Activated CD8-positive, alpha-beta memory T cell treated with anti-CD3 and anti-CD28 coated beads, Interleukin-2, amount 50 U/mL, for 1 hour (primary cell): ENCODE data around the gene RBBP6.
"Not testable (repeated sequence)": the region's sequence is repeated elsewhere in the genome, so short reads cannot be mapped to it uniquely, and the experiment has no call there.

Experiments used
- DNase-seq: peaks from one replicate; pipeline ENCODE4 v3.0.0-alpha.2; 2020; ENCODE audit errors: extremely low read depth

Gene RBBP6

DNA sequence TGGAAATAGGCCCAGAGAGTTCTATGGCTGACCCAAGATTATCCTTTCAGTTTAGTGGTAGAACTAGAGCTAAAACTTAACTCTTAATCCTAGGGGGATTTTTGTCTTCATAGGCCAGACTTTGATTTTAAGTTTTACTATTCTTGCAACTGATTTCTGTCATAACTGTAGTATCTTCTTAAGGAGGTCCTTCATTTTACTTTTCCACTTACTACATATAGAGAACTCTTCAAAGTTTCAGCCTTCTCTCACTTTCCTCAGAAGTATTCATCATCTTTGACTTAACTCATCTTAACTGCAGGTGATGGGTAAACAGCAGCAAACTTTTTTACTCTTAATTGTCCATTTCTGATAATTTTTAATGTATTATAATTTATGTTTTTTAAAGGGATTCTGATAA is 23.4 kb downstream of the RBBP6 start:
- DNase-seq = no peak

DNA sequence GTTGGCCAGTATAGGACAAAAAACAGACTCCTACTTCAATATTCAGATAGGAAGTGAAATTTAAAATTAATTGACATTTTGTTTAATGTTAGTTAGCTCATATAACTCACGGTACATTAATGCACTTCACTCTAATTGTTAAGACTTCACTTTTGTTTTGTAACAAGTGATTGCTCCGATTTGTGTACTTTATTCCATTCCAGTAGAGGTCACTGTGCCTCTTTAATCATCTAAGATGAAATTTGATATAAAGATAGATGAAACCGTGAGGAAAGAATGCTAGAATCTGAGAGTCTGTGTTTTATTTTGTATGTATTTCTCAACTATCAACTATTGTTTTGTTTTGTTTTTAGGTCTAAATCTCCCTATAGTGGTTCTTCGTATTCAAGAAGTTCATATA is 29.0 kb downstream of the RBBP6 start:
- no peak for DNase-seq

- no peak for DNase-seq
Observed at GRCh38 chr16:24571096-24571495, 31.7 kb downstream of the RBBP6 start.

- DNase-seq = no peak
Observed at GRCh38 chr16:24572069-24572468, 32.7 kb downstream of the RBBP6 start.

DNA sequence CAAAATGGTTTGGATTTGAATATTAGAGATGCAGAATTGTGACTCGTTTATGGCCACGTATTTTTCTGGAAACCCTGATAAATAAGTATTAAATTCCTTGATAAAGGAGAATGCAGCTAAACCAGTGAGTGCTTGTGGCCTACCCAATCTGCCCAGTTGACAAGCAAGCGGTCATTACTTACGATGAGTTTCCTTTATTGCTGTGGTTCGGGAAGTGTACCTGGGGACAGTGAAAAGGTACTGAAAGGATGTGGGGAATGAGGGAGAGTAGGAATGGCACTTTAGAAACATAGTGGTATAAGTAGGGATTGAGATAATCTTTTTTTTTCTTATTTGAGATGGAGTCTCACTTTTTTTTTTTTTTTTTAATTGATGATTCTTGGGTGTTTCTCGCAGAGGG is 33.8 kb downstream of the RBBP6 start:
- DNase-seq = no peak

DNA sequence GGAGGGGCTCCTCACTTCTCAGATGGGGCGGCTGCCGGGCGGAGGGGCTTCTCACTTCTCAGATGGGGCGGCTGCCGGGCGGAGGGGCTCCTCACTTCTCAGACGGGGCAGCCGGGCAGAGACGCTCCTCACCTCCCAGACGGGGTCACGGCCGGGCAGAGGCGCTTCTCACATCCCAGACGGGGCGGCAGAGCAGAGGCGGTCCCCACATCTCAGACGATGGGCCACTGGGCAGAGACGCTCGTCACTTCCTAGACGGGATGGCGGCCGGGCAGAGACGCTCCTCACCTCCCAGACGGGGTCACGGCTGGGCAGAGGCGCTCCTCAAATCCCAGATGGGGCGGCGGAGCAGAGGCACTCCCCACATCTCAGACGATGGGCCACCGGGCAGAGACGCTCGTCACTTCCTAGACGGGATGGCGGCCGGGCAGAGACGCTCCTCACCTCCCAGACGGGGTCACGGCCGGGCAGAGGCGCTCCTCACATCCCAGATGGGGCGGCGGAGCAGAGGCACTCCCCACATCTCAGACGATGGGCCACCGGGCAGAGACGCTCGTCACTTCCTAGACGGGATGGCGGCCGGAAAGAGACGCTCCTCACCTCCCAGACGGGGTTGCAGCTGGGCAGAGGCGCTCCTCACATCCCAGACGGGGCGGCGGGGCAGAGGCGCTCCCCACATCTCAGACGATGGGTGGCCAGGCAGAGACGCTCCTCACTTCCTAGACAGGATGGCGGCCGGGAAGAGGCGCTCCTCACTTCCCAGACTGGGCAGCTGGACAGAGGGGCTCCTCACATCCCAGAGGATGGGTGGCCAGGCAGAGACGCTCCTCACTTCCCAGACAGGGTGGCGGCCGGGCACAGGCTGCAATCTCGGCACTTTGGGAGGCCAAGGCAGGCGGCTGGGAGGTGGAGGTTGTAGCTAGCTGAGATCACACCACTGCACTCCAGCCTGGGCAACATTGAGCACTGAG is 35.4 kb downstream of the RBBP6 start:
- not testable (repeated sequence) for DNase-seq

DNA sequence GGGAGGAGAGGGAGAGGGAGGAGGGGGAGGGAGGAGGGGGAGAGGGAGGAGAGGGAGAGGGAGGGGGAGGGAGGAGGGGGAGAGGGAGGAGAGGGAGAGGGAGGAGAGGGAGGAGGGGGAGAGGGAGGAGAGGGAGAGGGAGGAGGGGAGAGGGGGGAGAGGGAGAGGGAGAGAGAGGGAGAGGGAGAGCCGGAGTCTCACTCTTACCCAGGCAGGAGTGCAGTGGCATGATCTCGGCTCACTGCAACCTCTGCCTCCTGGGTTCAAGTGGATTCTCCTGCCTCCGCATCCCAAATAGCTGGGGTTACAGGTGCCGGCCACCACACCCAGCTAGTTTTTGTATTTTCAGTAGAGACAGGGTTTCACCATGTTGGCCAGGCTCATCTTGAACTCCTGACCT is 36.4 kb downstream of the RBBP6 start:
- DNase-seq = not testable (repeated sequence)

GRCh38 chr16:24577167-24577566 is 37.8 kb downstream of the RBBP6 start:
- DNase-seq = no peak

DNA sequence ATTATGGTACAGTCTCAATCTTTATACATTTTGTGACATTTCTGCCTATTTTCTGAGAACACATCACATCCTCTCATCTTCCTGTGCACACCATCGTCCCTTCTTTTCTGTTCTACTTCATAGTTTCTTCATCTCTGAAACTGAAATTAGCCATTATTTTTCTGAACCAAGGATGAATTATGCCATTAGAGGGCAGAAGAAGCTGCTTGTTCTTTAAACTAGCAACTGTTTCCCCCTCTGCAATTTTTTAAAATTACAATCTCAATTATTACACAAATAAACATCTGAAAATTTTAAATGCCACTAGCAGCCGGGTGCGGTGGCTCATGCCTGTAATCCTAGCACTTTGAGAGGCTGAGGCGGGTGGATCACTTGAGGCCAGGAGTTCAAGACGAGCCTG is 41.3 kb downstream of the RBBP6 start:
- DNase-seq = no peak

GRCh38 chr16:24583494-24583893 is 44.1 kb downstream of the RBBP6 start:
- no peak for DNase-seq

DNA sequence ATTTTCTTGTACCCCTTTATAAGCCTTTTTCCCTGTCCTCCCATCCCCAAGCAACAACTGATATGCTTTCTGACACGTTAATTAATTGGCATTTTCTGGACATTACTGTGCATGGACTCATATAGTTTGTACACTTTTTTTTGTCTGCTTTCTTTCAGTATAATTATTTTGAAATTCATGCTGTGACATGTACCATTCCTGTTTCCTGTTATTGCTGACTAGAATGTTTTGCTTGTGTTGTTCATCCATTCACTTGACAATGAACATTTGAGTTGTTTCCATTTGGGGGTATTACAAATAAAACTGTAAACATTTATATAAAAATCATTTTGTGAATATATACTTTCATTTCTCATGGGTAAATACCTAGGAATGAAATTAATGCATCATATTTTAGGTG is 50.6 kb downstream of the RBBP6 start:
- no peak for DNase-seq

- no peak for DNase-seq
Observed at GRCh38 chr16:24598777-24599437, 59.5 kb downstream of the RBBP6 start.

DNA sequence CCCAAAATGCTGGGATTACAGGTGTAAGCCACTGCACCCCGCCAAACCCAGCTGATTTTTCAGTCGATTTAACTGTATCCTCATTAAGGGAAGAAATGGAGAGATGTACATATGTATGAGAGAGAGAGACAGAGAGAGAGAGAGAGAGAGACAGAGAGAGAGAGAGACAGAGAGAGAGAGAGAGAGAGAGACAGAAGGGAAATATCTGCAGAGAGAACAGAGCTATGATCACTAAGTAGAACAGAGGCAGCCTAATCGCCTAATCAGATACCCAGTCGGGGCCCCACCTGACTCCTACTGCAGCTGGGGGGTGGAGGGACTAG is 70.0 kb downstream of the RBBP6 start:
- no peak for DNase-seq

DNA sequence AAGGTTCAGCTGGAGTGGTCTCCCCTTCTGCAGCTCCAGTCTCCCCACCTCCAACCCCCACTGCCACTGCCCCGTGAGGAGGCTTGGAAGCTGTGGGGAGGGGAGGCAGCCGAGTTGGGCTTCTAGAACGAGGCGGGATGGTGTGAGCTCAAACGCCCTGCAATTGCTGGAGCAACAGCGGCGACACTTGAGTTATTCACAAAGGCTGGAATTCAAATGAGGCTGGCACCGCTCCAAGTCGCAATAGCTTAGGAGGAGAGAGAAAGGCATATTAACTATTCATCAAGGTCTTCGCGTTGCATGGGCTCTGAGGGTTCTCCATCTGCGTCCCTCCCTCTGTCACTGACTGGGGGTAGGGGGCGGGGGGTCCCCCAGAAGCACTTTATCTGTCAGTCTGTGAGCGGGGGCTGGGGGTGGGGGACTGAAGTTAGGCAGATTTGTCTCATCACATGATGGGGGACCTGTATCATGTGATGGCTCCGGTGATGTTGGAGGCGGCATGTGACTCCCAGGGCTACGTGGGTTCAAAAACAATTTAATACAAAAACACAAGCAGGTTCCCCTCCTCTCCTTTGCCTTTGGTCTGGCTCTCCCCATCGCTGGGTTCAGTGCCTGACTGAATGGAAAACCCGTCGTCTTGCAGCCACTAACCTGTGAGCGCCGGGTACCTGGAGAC is 70.5 kb downstream of the RBBP6 start:
- no peak for DNase-seq

DNA sequence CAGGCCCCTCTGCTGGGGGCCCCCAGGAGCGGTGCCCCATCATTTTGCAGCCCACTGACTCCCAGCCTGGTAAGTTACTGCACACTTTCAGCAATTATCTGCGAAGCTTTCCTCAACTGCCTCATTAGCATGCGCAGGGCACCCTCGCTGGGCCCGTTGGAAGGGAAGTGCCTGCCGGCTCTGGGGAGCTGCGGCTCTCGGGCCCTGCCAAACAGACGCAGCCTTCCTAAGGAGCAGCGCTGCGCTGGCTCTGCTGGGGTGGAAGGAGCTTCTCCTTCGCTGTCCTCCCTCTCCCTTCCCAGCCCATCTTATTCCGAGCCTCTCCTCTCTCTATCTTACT is 71.0 kb downstream of the RBBP6 start:
- DNase-seq = no peak

DNA sequence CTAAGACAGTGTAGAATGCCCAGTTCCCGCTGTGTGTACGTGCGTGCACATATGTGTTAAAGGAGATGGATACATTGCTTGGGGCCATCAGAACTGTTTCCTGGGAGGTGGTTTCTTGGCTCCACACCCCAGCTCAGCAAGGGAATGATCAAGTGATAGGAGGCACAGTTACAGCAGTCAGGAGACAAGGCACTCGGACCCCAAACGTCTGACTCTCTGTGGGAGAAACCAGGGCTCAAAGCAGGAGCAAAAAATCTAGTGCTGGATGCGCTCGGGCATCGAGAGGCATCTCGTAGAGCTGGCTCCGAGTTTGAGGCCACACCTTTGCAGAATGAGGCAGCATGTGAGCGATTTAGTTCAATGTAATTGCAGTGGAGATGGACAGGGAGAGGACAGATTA is 71.9 kb downstream of the RBBP6 start:
- DNase-seq = no peak

- no peak for DNase-seq
Observed at GRCh38 chr16:24612656-24613055, 73.3 kb downstream of the RBBP6 start.

DNA sequence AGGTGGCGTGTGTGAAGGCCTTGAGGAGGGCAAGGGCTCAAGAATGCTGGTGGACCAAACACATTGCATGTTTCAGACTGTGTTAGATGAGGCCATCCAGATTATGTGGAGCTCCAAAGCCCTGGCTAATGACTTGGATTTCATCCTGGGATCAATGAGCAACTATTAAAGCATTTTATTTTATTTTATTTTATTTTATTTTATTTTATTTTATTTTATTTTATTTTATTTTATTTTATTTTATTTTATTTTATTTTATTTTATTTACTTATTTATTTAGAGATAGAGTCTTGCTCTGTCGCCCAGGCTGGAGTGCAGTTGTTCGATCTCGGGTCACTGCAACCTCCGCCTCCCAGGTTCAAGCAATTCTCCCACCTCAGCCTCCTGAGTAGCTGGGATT is 73.9 kb downstream of the RBBP6 start:
- not testable (repeated sequence) for DNase-seq

DNA sequence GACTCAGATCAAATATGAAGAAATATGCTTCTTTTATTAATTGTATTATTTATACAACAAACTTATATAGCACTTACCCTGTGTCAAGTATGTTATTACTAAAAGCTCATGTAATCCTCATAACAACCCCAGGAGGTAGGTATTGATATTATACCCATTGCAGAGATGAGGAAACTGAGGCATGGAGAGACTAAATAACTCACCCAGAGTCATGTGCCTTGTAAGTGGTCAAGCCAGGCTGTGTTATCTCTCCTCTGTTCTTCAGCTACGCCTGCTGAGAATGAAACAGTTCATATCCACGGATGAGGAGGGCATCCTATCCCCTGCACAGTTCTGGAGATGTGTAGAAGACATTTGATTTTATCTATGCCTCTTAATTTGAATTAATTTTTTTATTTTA is 78.1 kb downstream of the RBBP6 start:
- DNase-seq = no peak
